ENCODE measurements around the gene THEMIS.
"Not testable (repeated sequence)": the region's sequence is repeated elsewhere in the genome, so short reads cannot be mapped to it uniquely, and the experiment has no call there.

Gene THEMIS

DNA sequence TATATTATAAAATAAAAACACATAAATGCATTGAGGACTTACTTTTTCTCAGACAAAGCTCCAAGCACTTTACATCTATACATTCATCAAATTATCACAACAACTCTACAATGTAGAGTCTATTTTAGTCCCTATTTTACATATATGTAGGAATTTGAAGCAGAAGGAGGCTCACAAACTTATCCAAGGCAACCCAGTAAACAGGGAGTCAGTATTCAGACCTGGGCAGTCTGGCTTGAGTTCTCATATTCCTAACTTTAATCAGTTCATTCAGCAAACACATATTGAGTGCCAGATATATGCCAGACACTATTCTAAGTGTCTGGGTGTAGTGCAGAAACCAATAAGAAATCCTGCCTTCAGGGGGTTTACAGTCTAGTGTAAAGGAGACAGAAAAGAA is 194.6 kb downstream of the THEMIS start:
- no peak for DNase-seq

GRCh38 chr6:127695108-127695507 is 205.8 kb downstream of the THEMIS start:
- DNase-seq = no peak

- no peak for DNase-seq
Measured at GRCh38 chr6:127691146-127691545, 209.7 kb downstream of the THEMIS start.

DNA sequence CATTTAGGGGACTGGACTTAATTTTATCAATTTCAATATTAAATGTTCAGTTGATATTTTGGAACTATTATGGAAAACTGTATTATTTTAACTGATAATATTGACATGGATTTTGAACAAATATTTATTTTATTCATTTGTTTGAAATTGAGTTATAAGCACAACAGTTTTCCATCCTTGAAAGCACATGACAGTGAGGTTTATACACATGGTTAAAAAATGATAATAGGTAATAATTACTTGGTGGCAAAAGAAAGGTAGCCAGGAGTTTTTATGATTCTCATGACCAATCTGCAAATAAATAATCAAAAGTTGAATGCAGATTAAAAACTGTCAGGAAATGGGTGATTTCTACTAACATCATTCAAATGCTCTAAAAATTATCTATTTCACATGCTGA is 210.3 kb downstream of the THEMIS start:
- DNase-seq = no peak

DNA sequence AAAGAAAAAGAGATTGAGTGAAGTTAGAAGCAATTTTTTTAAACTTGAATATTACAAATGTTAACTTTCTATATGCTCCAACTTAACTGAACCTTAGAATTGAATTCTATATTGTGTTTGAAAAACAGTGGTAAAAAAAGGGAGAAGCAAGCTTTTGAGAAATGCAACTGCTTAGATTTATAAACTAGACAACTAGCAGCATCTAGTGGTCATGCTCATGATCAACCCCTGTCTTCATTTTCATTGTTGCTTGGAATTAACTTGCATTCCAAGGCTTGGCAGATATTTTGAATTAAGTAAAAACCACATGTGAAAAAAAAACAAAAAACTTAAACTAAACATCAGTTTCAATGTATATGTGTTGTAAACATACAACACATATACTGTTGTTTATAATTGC is 210.8 kb downstream of the THEMIS start:
- DNase-seq = peak; percentile 45

DNA sequence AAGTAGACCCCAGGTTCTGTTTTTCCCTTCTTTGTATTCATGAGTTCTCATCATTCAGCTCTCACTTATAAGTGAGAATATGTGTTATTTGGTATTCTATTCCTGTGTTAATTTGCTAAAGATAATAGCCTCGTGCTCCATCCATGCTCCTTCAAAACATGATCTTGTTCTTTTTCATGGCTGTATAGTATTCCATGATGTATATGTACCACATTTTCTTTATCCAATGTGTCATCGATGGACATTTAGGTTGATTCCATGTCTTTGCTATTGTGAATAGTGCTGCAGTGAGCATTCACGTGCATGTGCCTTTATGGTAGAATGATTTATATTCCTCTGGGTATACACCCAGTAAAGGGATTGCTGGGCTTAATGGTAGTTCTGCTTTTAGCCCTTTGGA is 213.4 kb downstream of the THEMIS start:
- DNase-seq = not testable (repeated sequence)

GRCh38 chr6:127686084-127686483 is 214.8 kb downstream of the THEMIS start:
- DNase-seq = no peak

DNA sequence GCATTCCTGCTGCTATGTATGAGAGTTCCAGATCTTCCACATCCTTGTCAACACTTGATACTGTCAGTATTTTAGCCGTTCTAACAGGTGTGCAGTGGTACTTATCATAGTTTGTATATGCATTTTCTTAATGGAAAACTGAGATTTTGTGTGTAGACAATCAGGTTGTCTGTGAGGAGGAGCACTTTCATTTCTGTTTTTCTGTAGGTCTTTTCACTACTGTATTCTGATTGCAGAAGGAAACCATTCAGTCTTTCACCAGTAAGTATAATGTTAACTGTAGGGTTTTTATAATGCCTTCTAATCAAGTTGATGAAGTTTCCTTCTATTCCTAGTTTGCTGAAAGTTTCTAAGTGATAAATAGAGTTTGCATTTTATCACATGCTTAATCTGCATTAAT is 216.4 kb downstream of the THEMIS start:
- no peak for DNase-seq
